GM03348 (cell line): Measurements from ENCODE around the gene NFKBIZ.
A peak's percentile ranks its signal among the peaks of the same experiment; 100 is the strongest.
"Not testable (repeated sequence)": the region's sequence is repeated elsewhere in the genome, so short reads cannot be mapped to it uniquely, and the experiment has no call there.

Source experiments
- DNase-seq: peaks from one replicate; pipeline ENCODE4 v3.0.0; 2012; ENCODE audit warnings: low spot score

Gene NFKBIZ

GRCh38 chr3:101876142-101876541, 26.8 kb downstream of the NFKBIZ start:
- no peak for DNase-seq

GRCh38 chr3:101878589-101878988, 29.3 kb downstream of the NFKBIZ start:
- DNase-seq: no peak

GRCh38 chr3:101879102-101879501, 29.8 kb downstream of the NFKBIZ start:
- no peak for DNase-seq

GRCh38 chr3:101879623-101880284, 30.4 kb downstream of the NFKBIZ start:
- DNase-seq: no peak

- DNase-seq: no peak
These were observed 35.5 kb downstream of the NFKBIZ start for GRCh38 chr3:101884776-101885175.

- DNase-seq: not testable (repeated sequence)
These were observed 36.3 kb downstream of the NFKBIZ start for GRCh38 chr3:101885584-101885983.

- DNase-seq: no peak
These were observed 37.3 kb downstream of the NFKBIZ start for GRCh38 chr3:101886626-101887025.

- DNase-seq: peak; percentile 19
These were observed 39.3 kb downstream of the NFKBIZ start for GRCh38 chr3:101888653-101889052.

GRCh38 chr3:101890716-101891115, 41.4 kb downstream of the NFKBIZ start:
- DNase-seq: peak; percentile 29

- DNase-seq: no peak
These were observed 43.3 kb downstream of the NFKBIZ start for GRCh38 chr3:101892648-101893047.

GRCh38 chr3:101896083-101896757, 46.9 kb downstream of the NFKBIZ start:
- no peak for DNase-seq

- no peak for DNase-seq
These were observed 47.7 kb downstream of the NFKBIZ start for GRCh38 chr3:101897013-101897412.

GRCh38 chr3:101898039-101898438, 48.7 kb downstream of the NFKBIZ start:
- no peak for DNase-seq

- DNase-seq: no peak
These were observed 49.4 kb downstream of the NFKBIZ start for GRCh38 chr3:101898752-101899169.

GRCh38 chr3:101900316-101900715, 51.0 kb downstream of the NFKBIZ start:
- DNase-seq: no peak

GRCh38 chr3:101900736-101901135, 51.4 kb downstream of the NFKBIZ start:
- DNase-seq: no peak

- peak; percentile 47 for DNase-seq
These were observed 52.7 kb downstream of the NFKBIZ start for GRCh38 chr3:101902041-101902440.

- DNase-seq: no peak
These were observed 54.1 kb downstream of the NFKBIZ start for GRCh38 chr3:101903451-101903871.

GRCh38 chr3:101905573-101905972, 56.3 kb downstream of the NFKBIZ start:
- not testable (repeated sequence) for DNase-seq
